Activated CD8-positive, alpha-beta T cell treated with anti-CD3 and anti-CD28 coated beads for 36 hours (primary cell): Measurements from ENCODE around the gene TSPAN5. TPM values are rescaled to one million over a fixed set of nuclear protein-coding genes. Genes with fewer than 3 reads are reported as not detected.
A peak's percentile ranks its signal among the peaks of the same experiment; 100 is the strongest.

Source experiments
- ATAC-seq: fragments of 200-7000 bp; cut with Tn5 transposase; one replicate; pipeline ENCODE4 v1.10.0; 2021; ENCODE audit warnings: mild to moderate bottlenecking, moderate library complexity
- CTCF ChIA-PET: fragments of 350-600 bp; sonication (Branson Sonifier 250); formaldehyde crosslinking; loops from one replicate; lab custom pipeline; 2021; ENCODE audit warnings: antibody characterized with exemption; lab: Charles Lee
- POLR2A ChIA-PET: fragments of 350-600 bp; sonication (Branson Sonifier 250); formaldehyde crosslinking; loops from one replicate; lab custom pipeline; 2021; ENCODE audit warnings: antibody characterized with exemption; lab: Charles Lee
- DNase-seq: peaks from one replicate; pipeline ENCODE4 v3.0.0-alpha.2; 2020
- H3K27ac Mint-ChIP-seq: one replicate; pipeline ENCODE4 v1.8.0; 2021; ENCODE audit warnings: mild to moderate bottlenecking, mixed read lengths
- H3K27me3 Mint-ChIP-seq: one replicate; pipeline ENCODE4 v1.8.0; 2021; ENCODE audit warnings: mixed read lengths
- H3K36me3 Mint-ChIP-seq: one replicate; pipeline ENCODE4 v1.8.0; 2021; ENCODE audit warnings: low read depth, mixed read lengths
- H3K4me1 Mint-ChIP-seq: one replicate; pipeline ENCODE4 v1.8.0; 2021; ENCODE audit warnings: low read depth, mixed read lengths
- H3K4me3 Mint-ChIP-seq: one replicate; pipeline ENCODE4 v1.8.0; 2021; ENCODE audit warnings: mild to moderate bottlenecking, moderate library complexity, mixed read lengths
- H3K9me3 Mint-ChIP-seq: one replicate; pipeline ENCODE4 v1.8.0; 2021; ENCODE audit warnings: mixed read lengths
- CTCF ChIP-seq: fragments of 200-600 bp; IDR thresholded peaks from one replicate; pipeline ENCODE4 v1.8.0; 2022; ENCODE audit warnings: antibody characterized with exemption, mild to moderate bottlenecking
- intact Hi-C: fragments of 100-400 bp; cut with micrococcal nuclease; formaldehyde crosslinking; loops from one replicate; pipeline ENCODE4 v1.10.0; 2022
- total RNA-seq, 2 experiments: library from RNA; stranded (reverse); gene quantifications; one replicate each; pipeline ENCODE4 v1.2.3, GENCODE V29; 2021

The TSPAN5 gene
- total RNA-seq, 2 experiments from 2014 or later: 18.5 to 21.9 TPM

- Mint-ChIP-seq H3K27me3 (no peaks in the 10 kb centered on the region), H3K9me3 (peaks cover 28% of the 10 kb centered on the region), H3K36me3 (peaks cover 26% of the 10 kb centered on the region), H3K4me1 (peaks cover 42% of the 10 kb centered on the region), H3K27ac (peak overlapping the region; percentile 86), H3K4me3 (peak overlapping the region; percentile 34)
- TF ChIP-seq CTCF: no peak
- peak; percentile 55 for DNase-seq
- intact Hi-C loops: loop anchor here (5.0 to 10.0 kb wide), 3 partner anchors 61 to 117 kb away; no protein-coding TSS in a partner anchor
- peak; percentile 88 for ATAC-seq
- CTCF ChIA-PET: interaction anchor here (0.9 to 1.3 kb wide), 4 partner anchors 56 to 394 kb away, joined by 3 to 6 read pairs (median 4); partner anchors contain the start of genes METAP1 and TSPAN5
- POLR2A ChIA-PET: interaction anchor here (0.6 kb wide), 1 partner anchor 57 kb away, joined by 3 read pairs; the partner anchor contains the start of gene TSPAN5
Measured at GRCh38 chr4:98601708-98602107, 56.7 kb downstream of the TSPAN5 start.

GRCh38 chr4:98599617-98600205 lies 58.7 kb downstream of the TSPAN5 start:
- Mint-ChIP-seq H3K4me3 (no peak overlapping the region), H3K9me3 (peaks cover 28% of the 10 kb centered on the region), H3K4me1 (peaks cover 39% of the 10 kb centered on the region), H3K27me3 (no peaks in the 10 kb centered on the region), H3K36me3 (peaks cover 26% of the 10 kb centered on the region), H3K27ac (no peak overlapping the region)
- POLR2A ChIA-PET: no interaction called here
- DNase-seq (no peak), ATAC-seq (no peak)
- TF ChIP-seq CTCF: no peak
- CTCF ChIA-PET: no interaction called here
- intact Hi-C loops: loop anchor here (5.0 to 10.0 kb wide), 3 partner anchors 63 to 115 kb away; no protein-coding TSS in a partner anchor

GRCh38 chr4:98586962-98587354 lies 71.5 kb downstream of the TSPAN5 start:
- intact Hi-C loops: no loop called here
- no peak for ATAC-seq
- CTCF ChIA-PET: no interaction called here
- no peak for DNase-seq
- Mint-ChIP-seq H3K9me3 (no peaks in the 10 kb centered on the region), H3K36me3 (no peaks in the 10 kb centered on the region), H3K4me3 (no peak overlapping the region), H3K27me3 (no peaks in the 10 kb centered on the region), H3K4me1 (peaks cover 6% of the 10 kb centered on the region), H3K27ac (no peak overlapping the region)
- TF ChIP-seq CTCF: no peak
- POLR2A ChIA-PET: interaction anchor here (0.6 kb wide), 1 partner anchor 91 kb away, joined by 3 read pairs; no protein-coding TSS in a partner anchor

- ChIA-PET POLR2A (interaction anchor here (0.6 kb wide), 1 partner anchor 90 kb away, joined by 3 read pairs; no protein-coding TSS in a partner anchor), CTCF (no interaction called here)
- Mint-ChIP-seq H3K27ac (no peak overlapping the region), H3K4me1 (peaks cover 6% of the 10 kb centered on the region), H3K9me3 (no peaks in the 10 kb centered on the region), H3K4me3 (no peak overlapping the region), H3K36me3 (no peaks in the 10 kb centered on the region), H3K27me3 (no peaks in the 10 kb centered on the region)
- TF ChIP-seq CTCF: no peak
- ATAC-seq: no peak
- intact Hi-C loops: no loop called here
- no peak for DNase-seq
Measured at GRCh38 chr4:98586291-98586961, 72.0 kb downstream of the TSPAN5 start.

GRCh38 chr4:98585596-98585995 lies 72.8 kb downstream of the TSPAN5 start:
- no peak for DNase-seq
- no peaks in the 10 kb centered on the region for H3K36me3 Mint-ChIP-seq
- ChIA-PET CTCF (interaction anchor here (1.1 kb wide), 1 partner anchor 118 kb away, joined by 3 read pairs; no protein-coding TSS in a partner anchor), POLR2A (no interaction called here)
- H3K4me1 Mint-ChIP-seq: peaks cover 13% of the 10 kb centered on the region
- intact Hi-C loops: no loop called here
- no peaks in the 10 kb centered on the region for H3K27me3 Mint-ChIP-seq
- H3K9me3 Mint-ChIP-seq: no peaks in the 10 kb centered on the region
- ATAC-seq: no peak
- no peak overlapping the region for H3K27ac Mint-ChIP-seq
- no peak overlapping the region for H3K4me3 Mint-ChIP-seq
- TF ChIP-seq CTCF: no peak
